Stimulated activated CD8-positive, alpha-beta memory T cell treated with anti-CD3 and anti-CD28 coated beads, Interleukin-2, amount 100 ng/mL, for 48 hours (primary cell): Measurements from ENCODE around the gene CMTM1.

Experiments
- DNase-seq, 2 donors: peaks; one replicate each; pipeline ENCODE4 v3.0.0-alpha.2; 2020; ENCODE audit warnings: low read depth in 2 of 2

Gene CMTM1

DNA sequence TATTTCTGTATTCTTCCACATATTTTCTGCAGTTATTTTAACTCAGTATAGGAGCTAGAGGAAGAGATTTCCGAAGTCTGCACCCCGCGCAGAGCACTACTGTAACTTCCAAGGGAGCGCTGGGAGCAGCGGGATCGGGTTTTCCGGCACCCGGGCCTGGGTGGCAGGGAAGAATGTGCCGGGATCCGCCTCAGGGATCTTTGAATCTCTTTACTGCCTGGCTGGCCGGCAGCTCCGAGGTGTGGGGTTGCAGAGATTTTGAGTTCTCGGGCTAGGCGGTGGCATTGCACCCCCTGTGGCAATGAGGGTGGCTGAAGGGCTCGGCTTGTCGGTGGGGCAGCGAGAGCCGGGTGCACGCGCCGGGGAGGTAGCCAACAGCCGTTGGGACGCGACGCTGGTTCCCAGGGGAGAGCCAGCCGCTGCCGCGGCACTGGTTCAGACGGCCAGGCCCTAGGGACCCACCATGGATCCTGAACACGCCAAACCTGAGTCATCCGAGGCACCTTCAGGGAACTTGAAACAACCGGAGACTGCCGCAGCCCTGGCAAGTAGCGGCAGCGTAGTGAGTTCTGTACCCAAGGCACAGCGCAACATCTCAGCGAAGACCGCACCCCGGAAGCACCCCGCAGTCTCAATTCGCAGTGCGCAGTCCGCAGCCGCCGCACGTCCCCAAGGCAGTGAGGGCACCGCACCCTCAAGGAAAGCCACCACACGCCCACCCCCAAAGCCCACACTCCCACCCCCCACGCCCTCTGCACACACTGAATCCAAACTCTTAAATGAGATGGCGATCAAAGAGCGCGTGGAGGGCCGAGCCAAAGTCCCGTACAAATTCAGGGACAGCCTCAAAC is at the start of gene CMTM1:
Gene CMTM1, plus strand, starts transcription at position 389 of the 851 bp plus-strand sequence. Its CDS starts 75 bp downstream, at position 464.
- DNase-seq: no peak

DNA sequence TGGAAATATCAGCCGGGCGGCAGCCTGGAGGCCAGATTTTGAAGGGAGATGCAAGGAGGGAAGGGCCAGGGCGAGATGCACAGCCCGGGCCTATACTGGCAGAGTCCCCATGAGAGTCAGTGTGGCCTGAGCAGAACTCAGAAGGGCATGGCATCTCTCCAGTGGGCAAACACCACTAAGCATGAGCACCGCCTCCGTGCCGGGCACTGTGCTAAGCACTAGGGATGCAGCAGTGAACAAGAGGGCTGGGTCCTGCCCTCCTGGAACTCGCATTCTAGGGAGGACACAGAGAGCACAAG is 49.8 kb upstream of the CMTM1 start:
- no peak for DNase-seq

- DNase-seq: peak; percentile 73 to 74
These were observed 49.2 kb upstream of the CMTM1 start for GRCh38 chr16:66516808-66517585.

GRCh38 chr16:66517586-66518263 is 48.5 kb upstream of the CMTM1 start:
- no peak for DNase-seq

DNA sequence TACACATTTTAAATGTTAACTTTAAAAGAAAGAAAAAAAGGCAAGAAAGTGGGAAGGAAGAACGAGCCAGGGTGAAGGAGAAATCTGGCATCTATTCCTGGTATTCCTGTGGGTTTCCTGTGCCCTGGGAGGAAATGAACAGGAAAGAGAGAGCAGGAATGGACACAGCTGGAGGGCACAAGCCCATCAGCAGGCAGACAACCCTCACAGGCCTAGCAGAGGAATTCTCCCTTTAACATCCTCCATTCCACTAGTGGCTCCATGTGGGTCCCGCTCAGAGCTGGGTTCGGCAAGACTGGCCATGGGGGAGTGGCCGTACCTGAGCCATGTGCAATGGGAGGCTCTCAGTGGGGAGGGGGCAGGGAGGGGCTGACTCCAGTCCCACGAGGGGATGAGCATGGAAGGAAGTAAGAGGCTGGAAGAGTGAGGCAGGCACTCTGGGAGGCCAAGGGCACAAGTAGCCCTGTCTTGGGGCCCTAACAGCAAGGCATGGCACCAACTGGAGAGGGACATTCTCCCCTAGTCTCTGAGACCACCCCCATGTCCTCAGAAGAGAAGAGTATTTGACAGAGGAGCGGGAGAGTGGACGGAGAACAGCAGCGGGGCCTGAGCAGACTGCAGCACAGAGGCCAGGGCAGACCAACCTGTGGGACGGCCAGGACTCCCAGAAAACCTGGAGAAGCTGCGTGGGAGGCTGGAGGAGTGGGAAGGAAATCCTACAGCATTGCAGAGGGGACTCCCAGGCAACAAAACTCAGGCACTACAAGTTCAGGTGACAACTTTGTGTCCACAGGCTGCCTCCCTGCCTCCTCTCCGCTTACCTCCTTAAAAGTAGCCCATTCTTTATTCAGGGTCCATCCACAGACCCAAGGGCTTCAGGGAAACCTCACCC is 46.5 kb upstream of the CMTM1 start:
- no peak for DNase-seq

DNA sequence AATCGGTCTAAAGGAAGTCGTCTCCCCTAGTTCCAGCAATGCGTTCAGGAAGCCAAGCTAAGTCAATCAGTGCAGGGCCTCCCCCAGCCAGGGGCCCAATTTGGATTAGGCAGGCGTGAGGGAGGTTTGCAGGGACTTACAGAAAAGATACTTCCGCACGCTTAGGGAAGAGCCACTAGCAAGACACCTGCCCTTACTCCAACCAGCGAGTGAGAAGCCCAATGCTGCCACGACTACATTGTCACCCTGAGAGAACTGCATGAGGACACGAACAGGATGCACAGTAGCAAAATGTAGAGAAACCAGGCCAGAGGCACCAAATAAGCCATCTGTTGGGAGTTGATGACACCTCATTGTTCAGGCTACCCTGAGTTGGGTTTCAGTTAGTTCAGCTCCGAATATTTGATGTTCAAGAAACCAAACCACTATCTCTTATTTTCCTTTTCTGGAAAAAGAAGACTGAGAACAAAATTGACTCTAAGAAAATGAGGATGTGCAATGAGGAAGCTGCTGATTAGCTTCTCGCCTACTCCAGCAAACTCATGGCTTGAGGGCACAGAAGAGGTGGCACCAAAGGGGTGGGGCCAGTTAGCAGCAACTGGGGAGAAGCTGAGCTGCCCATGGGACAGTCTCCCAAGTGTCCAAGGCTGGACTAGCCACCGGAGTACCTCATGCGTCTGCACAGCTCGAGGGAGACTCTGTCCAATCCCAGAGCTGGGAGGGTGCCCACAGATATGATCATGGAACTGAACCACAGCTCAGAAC is 45.7 kb upstream of the CMTM1 start:
- no peak for DNase-seq

DNA sequence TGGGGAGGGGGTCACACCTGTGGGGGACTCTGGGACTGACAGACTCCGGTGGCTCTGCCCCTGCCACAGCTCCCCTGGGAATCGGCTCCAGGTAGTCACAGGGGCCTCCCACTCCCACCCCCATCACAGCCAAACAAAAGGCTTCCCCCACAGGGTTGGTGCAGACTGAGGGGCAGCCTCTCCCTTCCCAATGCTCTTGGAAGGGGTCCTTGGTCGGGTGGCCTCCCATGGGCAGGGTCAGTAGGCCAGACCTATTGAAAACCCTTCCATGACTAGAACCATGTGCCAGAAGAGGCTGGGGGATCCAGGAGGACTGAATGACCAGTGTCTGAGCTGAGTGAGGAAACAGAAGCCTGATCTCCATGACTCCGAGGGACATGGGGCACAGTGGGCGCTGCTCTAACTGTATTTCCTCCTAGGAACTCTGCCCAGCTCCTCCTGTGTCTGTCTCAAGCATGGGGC is 45.0 kb upstream of the CMTM1 start:
- no peak for DNase-seq

DNA sequence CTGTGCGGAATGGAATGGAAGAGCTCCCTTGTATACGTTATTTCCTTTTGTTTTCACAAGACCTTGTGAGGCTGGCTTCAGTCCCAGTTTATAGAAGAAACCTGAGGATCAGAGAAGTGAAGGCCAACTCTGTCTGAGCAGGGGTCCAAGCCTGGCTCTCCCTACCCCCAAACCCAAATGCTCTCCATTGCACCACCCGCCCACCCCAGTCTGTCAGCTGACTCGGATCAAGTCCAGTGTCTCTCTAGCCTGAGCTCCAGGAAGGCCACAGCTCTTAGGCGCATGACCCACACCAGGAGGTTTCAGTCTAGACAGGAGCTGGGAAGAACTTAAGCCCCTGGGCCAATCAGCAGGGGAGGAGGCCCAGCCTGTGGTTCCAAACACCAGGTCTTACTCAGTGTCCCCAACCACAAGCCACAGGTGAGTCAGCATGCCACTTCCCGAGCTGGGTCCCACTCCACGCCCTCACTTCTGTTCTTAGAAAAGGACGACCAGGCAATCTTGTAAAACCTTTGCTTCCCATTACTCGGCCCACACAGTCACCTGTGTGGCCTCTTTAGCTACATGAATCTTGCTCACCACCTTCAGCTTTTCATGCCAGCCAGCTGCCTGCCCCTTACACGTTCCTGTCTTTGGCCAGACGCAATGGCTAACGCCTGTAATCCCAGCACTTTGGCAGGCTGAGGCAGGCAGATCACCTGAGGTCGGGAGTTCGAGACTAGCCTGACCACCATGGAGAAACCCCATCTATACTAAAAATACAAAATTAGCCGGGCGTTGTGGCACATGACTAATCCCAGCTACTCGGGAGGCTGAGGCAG is 44.1 kb upstream of the CMTM1 start:
- DNase-seq: peak; percentile 88 to 95

DNA sequence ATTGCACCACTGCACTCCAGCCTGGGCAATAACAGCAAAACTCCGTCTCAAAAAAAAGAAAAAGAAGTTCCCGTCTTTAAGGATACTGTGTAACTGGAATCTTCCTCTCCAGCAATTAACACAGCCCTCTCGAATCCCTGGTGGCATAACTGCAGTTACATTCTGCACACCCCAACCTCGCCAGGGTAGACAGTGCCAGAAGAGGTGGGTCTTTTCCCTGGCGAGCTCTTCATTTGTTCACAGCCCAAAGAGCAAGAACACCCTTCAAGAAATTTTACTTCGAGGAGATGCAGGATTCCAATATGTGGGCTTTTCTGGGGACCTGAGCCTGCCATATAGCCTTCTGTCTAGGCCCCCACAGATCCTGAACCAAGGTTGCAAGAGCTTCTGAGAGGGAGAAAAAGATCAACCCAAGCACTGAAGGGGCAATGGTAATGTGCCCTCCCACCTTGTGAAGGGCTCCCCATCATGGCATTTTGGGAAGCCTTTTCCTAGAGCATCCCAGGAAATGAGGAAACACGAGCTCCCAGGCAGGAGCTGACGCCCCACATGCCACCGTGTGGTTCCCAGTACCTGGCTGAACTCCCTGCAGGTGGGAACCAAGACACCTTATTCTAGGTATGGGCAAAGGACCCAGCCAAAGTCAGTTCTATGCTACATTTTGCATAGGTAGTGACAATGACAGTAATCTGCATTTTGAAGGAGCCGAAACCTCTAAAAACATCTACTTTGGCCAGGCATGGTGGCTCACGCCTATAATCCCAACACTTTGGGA is 43.2 kb upstream of the CMTM1 start:
- no peak for DNase-seq

- no peak for DNase-seq
These were observed 42.3 kb upstream of the CMTM1 start for GRCh38 chr16:66523861-66524354.

GRCh38 chr16:66524601-66525164 is 41.6 kb upstream of the CMTM1 start:
- no peak for DNase-seq

GRCh38 chr16:66525396-66526180 is 40.7 kb upstream of the CMTM1 start:
- DNase-seq: no peak

DNA sequence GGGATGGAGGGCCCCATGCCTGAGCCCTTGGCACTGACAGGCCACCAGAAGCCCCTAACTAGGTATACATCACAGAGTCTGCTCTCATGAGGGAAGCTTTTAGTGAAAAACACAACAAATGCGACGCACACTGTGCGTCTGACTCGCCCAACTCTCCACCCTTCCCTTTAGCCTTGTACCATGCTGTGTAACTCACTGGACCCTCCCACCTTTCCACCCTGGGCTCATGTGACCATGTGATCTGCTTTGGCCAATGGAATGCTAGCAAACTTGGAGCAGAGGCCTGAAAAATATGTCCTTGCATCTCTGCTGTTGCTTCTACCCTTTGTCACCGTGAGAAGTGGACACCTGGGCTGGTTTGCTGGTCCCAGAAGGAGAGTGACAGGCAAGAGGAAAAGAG is 37.9 kb upstream of the CMTM1 start:
- DNase-seq: no peak

GRCh38 chr16:66529475-66529874 is 36.8 kb upstream of the CMTM1 start:
- DNase-seq: no peak

DNA sequence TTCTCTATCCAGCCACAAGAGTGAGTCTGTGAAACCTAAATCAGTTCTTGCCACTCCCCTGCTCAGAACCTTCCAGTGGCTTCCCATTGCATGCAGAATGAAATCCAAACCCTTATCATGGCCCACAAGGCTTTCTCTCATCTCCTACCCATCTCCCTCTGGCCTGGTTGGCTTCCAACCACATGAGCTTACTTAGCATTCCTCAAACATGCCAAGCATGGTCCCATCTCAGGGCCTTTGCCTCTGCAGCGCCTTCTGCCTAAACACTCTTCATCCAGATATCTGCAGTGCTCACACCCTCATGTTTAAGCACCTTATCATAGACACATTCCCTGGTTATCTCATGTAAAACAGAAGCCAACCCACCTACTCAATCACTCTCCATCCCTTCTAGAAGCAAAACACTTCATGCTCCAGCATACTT is 31.9 kb upstream of the CMTM1 start:
- DNase-seq: no peak

DNA sequence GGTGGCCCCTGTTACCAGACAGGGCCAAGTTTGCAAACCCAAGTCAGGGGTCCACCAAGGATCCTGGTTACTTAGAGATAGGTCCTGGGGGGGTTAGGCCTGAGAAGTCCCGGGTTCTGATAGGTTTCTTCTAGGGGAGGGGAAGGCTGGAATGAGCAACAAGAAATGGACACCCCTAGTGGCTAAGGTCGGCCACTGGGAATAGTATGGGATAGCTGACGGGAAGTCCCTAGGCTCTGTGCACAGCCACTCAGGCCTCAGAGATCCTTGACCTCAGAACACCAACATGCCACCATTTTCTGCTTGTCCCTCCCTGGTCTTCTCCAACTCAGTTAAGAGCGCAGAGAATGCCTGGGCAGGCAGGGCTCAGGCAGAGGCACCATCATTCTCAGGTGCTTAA is 29.7 kb upstream of the CMTM1 start:
- DNase-seq: no peak

DNA sequence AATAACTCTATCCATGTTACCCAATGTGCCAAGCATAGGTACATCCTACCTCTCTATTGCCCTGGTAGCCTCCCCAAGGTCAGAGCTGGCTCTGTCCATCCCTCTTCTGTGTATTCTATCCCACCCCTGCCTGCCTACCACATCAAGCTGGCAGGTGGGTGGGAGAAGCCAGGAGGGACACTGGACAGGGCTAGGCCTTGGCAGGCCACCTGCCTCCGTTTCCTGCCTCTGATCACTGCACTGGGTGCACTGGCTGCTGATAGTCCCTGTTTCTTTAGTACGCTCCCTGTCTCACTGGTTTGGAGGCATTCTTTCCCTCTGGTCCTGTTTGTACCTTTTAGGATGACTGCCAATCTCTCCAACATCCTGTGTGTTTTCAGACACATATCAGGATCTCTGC is 29.0 kb upstream of the CMTM1 start:
- DNase-seq: no peak

DNA sequence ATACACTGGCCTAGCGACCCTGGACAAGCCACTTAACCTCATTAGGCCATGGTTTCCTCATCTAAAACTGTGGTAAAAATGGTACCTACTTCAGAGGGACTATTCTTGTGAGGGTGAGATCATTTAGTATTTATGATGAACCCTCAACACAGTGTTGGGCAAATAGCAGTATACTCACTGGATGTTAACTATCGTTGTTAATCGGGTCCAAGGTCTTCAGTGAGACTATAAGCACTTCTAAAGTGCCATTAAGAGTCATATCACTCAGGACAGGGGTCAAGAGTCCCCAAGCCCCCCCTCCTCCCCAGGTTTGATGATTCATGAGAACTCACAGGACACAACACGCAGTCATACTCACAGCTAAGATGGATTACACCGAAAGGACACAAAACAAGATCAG is 27.3 kb upstream of the CMTM1 start:
- no peak for DNase-seq
